ENCODE measurements around the gene FILIP1L. TPM values are rescaled to one million over a fixed set of nuclear protein-coding genes. Genes with fewer than 3 reads are reported as not detected.

Gene FILIP1L
- total RNA-seq, 1 donor from 2014 or later, result 41.5 TPM

- no peak overlapping the region for H3K4me3 ChIP-seq
- H3K9me3 ChIP-seq, result no peaks in the 10 kb centered on the region
- H3K36me3 ChIP-seq, result no peaks in the 10 kb centered on the region
- TF ChIP-seq, protein P1, sequence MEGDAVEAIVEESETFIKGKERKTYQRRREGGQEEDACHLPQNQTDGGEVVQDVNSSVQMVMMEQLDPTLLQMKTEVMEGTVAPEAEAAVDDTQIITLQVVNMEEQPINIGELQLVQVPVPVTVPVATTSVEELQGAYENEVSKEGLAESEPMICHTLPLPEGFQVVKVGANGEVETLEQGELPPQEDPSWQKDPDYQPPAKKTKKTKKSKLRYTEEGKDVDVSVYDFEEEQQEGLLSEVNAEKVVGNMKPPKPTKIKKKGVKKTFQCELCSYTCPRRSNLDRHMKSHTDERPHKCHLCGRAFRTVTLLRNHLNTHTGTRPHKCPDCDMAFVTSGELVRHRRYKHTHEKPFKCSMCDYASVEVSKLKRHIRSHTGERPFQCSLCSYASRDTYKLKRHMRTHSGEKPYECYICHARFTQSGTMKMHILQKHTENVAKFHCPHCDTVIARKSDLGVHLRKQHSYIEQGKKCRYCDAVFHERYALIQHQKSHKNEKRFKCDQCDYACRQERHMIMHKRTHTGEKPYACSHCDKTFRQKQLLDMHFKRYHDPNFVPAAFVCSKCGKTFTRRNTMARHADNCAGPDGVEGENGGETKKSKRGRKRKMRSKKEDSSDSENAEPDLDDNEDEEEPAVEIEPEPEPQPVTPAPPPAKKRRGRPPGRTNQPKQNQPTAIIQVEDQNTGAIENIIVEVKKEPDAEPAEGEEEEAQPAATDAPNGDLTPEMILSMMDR (IDR thresholded peaks at IDR 0.05), result peak; percentile 26 to 68 (median 66)
- TF ChIP-seq POLR2A (IDR thresholded peaks at IDR 0.05), result no peak
- H3K27ac ChIP-seq, result no peak overlapping the region
- no peak for DNase-seq (ENCODE audit: extremely low spot score in 2 of 2)
- peaks cover 30% of the 10 kb centered on the region for H3K4me1 ChIP-seq
- intact Hi-C loops (cut with DNase I), result loop anchor here (10.0 kb wide), 1 partner anchor 186 kb away; no protein-coding TSS in a partner anchor
- H3K27me3 ChIP-seq, result no peaks in the 10 kb centered on the region
Measured at GRCh38 chr3:100068826-100069225, 45.5 kb downstream of the FILIP1L start.

DNA sequence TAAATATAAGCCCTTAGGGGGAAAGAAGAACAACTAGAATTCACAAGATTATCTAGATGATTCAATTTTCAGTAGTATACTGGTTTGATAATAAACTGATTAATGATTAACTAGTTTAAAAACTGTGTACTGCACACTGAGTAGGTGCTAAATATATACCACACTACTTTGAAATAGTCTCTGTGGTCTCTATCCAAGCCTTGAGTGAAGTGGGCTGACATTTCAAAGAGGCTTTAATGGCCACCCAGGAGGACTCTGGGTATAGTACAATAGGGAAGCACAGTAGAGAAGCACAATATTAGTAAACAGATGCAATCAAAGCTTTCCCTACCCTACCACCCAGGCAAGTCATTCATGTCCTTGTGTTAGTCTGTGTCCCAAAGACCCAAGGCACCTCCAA is 46.7 kb downstream of the FILIP1L start:
- Histone ChIP-seq H3K27ac (no peak overlapping the region), H3K4me3 (no peak overlapping the region), H3K4me1 (peaks cover 20% of the 10 kb centered on the region), H3K9me3 (no peaks in the 10 kb centered on the region), H3K27me3 (no peaks in the 10 kb centered on the region), H3K36me3 (no peaks in the 10 kb centered on the region)
- intact Hi-C loops (cut with DNase I), result loop anchor here (10.0 kb wide), 1 partner anchor 187 kb away; no protein-coding TSS in a partner anchor
- DNase-seq (ENCODE audit: extremely low spot score in 2 of 2), result no peak
- TF ChIP-seq, protein P1 (IDR thresholded peaks at IDR 0.05), result no peak
- no peak for TF ChIP-seq POLR2AphosphoS5 (IDR thresholded peaks at IDR 0.05; ENCODE audit: insufficient read depth in 1 of 2, low read depth in 1 of 2)
- TF ChIP-seq POLR2A (IDR thresholded peaks at IDR 0.05), result no peak

DNA sequence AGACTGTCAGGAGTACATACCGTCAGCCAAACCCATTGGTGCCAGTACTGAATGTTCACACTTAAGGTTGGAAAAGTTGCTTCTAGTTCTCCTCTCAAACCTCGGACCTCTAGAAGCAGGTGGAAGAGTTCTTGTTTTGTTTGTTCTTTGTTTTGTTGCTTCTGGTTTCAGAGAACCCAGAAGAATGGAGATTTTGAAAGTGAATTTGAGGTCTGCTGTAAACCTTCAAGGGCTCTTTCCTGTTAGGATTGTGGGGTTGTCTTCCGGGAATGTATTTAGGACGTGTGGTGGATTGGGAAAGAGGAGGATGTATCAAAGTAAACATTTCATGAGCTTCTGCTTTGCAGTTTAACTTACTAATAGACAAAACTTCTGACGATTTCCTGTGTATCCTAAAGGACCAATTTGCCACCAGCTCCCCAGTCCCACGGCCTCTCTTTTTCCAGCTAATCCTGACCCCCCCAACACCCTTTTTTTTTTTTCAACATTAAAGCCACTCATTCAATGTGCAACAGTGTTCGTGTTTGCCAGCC is 50.3 kb downstream of the FILIP1L start:
- Histone ChIP-seq H3K4me1 (peaks cover 3% of the 10 kb centered on the region), H3K27me3 (no peaks in the 10 kb centered on the region), H3K9me3 (no peaks in the 10 kb centered on the region), H3K27ac (no peak overlapping the region), H3K36me3 (no peaks in the 10 kb centered on the region), H3K4me3 (no peak overlapping the region)
- TF ChIP-seq POLR2A (IDR thresholded peaks at IDR 0.05) (no peak), POLR2AphosphoS5 (IDR thresholded peaks at IDR 0.05; ENCODE audit: insufficient read depth in 1 of 2, low read depth in 1 of 2) (no peak)
- TF ChIP-seq, protein P1 (IDR thresholded peaks at IDR 0.05), result no peak
- intact Hi-C loops (cut with DNase I), result loop anchor here (10.0 kb wide), 1 partner anchor 191 kb away; no protein-coding TSS in a partner anchor
- DNase-seq (ENCODE audit: extremely low spot score in 2 of 2), result no peak

GRCh38 chr3:100062665-100063064 is 51.6 kb downstream of the FILIP1L start:
- H3K27ac ChIP-seq, result no peak overlapping the region
- intact Hi-C loops (cut with DNase I), result loop anchor here (10.0 kb wide), 1 partner anchor 192 kb away; no protein-coding TSS in a partner anchor
- DNase-seq (ENCODE audit: extremely low spot score in 2 of 2), result no peak
- H3K9me3 ChIP-seq, result no peaks in the 10 kb centered on the region
- TF ChIP-seq, protein P1 (IDR thresholded peaks at IDR 0.05), result no peak
- TF ChIP-seq POLR2AphosphoS5 (IDR thresholded peaks at IDR 0.05; ENCODE audit: insufficient read depth in 1 of 2, low read depth in 1 of 2) (no peak), POLR2A (IDR thresholded peaks at IDR 0.05) (no peak)
- H3K4me3 ChIP-seq, result no peak overlapping the region
- H3K36me3 ChIP-seq, result no peaks in the 10 kb centered on the region
- no peaks in the 10 kb centered on the region for H3K27me3 ChIP-seq
- no peaks in the 10 kb centered on the region for H3K4me1 ChIP-seq

DNA sequence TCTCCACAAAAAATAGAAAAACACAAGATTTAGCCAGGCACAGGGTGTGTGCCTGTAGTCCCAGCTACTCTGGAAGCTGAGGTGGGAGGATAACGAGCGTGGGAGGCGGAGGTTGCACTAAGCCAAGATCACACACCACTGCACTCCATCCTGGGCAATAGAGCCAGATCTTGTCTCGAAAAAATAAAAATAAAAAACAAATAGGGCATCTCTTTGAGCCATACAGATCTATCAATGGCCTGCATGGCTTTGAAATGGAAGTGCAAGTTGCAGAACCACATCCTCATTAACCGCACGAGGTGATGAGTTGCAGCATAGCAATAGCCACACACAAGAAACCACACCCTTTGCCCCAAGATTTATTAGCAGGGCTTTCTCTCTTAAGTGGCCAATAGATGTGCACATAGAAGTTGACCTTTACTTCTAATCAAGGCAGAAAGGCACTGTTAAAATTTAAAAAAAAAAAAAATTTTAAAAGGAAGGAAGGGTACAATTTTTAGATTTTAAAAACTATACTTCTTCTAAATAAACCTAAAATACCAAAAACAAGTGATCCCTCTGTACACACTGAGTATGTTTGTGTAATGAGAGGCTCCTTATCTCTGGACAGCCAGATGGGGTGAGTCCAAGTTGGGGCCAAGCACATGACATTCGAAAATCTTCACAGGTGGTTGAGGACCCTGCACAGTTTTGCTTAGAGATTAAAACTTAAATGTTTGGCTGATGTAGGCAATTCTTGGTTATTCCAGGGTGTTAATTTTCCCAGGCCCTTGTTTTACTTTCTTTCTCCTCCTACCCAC is 53.4 kb downstream of the FILIP1L start:
- TF ChIP-seq, protein P1 (IDR thresholded peaks at IDR 0.05), result no peak
- no peak for TF ChIP-seq POLR2AphosphoS5 (IDR thresholded peaks at IDR 0.05; ENCODE audit: insufficient read depth in 1 of 2, low read depth in 1 of 2)
- no peak for TF ChIP-seq POLR2A (IDR thresholded peaks at IDR 0.05)
- intact Hi-C loops (cut with DNase I), result loop anchor here (10.0 kb wide), 1 partner anchor 194 kb away; no protein-coding TSS in a partner anchor
- no peak overlapping the region for H3K27ac ChIP-seq
- no peaks in the 10 kb centered on the region for H3K4me1 ChIP-seq
- no peaks in the 10 kb centered on the region for H3K27me3 ChIP-seq
- no peak for DNase-seq (ENCODE audit: extremely low spot score in 2 of 2)
- no peak overlapping the region for H3K4me3 ChIP-seq
- H3K36me3 ChIP-seq, result no peaks in the 10 kb centered on the region
- H3K9me3 ChIP-seq, result no peaks in the 10 kb centered on the region

Measured in vagina (tissue), 2 donors.